Measurements from ENCODE around the gene SPAG16.
A peak's percentile ranks its signal among the peaks of the same experiment; 100 is the strongest.

Gene SPAG16

DNA sequence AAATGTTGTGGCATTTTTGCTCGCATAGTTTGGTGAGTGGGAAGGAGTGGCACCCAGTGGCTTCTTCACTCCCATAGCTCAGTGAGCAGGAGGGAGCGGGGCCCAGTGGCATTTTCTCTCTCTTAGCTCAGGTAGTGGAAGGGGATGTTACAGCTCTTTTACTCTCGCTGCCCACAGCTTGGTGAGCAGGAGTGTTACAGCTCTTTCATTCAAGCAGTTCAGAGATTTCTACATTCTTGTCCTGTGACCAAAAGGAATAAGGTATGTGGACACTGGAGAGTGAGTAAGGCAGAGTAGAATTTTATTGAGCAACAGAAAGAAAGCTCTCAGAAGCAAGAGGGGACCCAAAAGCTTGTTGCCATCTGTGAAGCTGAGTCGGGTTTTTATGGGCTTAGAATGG is 192.4 kb downstream of the SPAG16 start:
- no peak for DNase-seq
- in situ Hi-C loops (cut with HindIII; ENCODE audit: low pct_ligation_motif_present, low pct_unique_long_range_greater_than_20kb, low sequenced_read_pairs), result no loop called here

DNA sequence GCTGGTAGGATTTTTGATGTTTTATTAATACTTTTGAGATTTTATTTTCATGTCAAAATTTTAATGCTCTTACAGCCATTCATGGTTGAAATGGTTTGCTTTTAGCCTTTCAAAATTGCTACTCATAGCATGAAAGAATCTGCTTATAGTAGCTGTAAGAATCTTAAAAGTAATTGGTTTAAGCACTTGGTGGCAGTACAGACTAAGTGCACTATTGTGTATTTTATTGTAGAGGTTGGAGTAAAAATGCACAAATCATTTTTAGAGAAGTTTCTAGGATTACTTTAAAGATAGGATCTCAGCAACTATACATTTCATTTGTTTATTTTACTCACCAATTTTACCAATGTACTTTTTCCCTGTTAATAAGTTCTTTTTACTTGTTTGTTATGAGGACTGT is 205.8 kb downstream of the SPAG16 start:
- in situ Hi-C loops (cut with HindIII; ENCODE audit: low pct_ligation_motif_present, low pct_unique_long_range_greater_than_20kb, low sequenced_read_pairs), result no loop called here

DNA sequence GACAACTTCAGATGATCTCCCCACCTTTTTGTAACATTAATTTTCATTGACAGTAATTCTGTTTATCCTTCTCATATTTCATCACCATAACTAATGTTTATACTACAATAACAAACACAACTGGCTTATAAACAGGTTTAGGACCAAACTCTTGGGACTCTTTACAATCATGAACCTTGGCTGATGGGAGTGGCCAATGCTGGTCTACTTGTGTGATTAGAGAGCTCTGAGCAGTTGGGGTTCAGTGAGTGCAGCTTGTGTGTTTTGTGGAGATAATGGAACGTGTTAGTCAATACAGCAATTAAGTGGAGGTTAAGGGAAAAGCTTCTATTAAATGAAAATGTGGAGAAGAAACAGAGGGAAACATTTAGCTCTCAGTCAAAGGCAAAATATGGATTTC is 207.1 kb downstream of the SPAG16 start:
- in situ Hi-C loops (cut with HindIII; ENCODE audit: low pct_ligation_motif_present, low pct_unique_long_range_greater_than_20kb, low sequenced_read_pairs), result no loop called here
- DNase-seq, result no peak

More for the DNA sequence above, 205.8 kb downstream of the SPAG16 start:
- DNase-seq, result peak; percentile 11

DNA sequence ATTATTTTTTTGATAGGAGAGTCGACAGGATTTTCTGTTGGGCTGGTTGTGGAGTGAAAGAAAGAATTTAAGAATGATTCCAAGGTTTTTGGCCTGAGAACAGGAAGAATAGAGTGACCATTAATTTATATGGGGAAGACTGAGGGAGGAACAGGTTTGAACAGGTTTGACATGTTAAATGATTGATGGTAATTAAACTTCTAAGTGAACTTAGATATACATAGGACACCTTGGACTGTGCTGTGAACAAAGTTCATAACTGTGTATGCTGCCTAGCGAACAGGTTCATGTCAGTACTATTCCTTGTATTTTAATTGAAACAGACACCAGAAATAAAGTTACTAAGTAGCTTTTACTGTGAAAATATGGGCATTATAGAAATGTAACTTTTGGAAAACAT is 212.0 kb downstream of the SPAG16 start:
- no peak for DNase-seq
- in situ Hi-C loops (cut with HindIII; ENCODE audit: low pct_ligation_motif_present, low pct_unique_long_range_greater_than_20kb, low sequenced_read_pairs), result no loop called here

DNA sequence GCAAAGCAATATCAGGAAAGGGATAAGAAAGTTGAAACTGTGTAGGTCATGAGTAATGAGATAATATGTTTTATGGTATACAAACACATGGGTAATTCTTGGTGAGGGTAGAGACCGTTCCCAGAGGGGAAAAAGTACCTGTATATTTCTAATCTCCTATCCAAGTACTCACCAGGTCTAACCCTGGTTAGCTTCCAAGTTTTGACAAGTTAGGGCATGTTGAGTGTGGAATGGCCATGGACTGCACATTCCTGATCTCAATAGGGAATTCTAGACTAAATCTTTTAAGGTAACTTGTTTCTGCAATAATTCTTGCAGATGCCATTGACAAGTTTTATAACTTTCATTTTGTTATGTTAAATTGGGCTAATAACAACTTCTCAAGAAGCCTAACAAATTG is 216.6 kb downstream of the SPAG16 start:
- in situ Hi-C loops (cut with HindIII; ENCODE audit: low pct_ligation_motif_present, low pct_unique_long_range_greater_than_20kb, low sequenced_read_pairs), result no loop called here
- no peak for DNase-seq

DNA sequence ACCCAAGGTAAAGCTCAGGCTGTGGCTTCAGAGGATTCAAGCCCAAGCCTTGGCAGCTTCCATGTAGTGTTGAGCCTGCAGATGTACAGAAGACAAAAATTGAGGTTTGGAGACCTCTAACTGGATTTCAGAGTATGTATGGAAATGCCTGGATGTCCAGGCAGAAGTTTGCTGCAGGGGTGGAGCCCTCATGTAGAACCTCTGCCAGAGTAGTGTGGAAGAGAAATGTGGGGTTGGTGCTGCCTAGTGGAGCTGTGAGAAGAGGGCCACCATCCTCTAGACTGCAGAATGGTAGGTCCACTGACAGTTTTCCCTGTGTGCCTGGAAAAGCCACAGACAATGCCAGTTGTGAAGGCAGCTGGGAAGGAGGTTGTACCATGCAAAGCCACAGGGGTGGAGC is 239.9 kb downstream of the SPAG16 start:
- no peak for DNase-seq
- in situ Hi-C loops (cut with HindIII; ENCODE audit: low pct_ligation_motif_present, low pct_unique_long_range_greater_than_20kb, low sequenced_read_pairs), result no loop called here

DNA sequence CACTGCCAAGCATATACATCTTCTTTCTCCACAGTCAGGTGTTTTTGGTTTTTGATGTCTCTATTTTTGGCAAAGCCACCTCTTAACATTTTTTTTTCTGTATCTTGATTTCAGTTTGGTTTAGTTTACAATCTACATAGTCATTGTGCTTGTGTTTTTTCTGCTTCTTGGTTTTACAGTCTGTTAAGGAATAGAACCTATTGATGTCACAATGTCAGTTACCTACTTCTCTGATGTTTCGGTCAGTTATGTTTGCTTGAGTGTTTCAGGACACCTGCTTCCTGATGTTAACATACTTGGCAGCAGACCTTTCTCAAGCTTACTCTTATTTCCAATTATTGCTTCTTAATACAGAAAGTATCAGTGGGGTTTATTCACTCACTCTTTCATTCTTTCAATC is 253.3 kb downstream of the SPAG16 start:
- in situ Hi-C loops (cut with HindIII; ENCODE audit: low pct_ligation_motif_present, low pct_unique_long_range_greater_than_20kb, low sequenced_read_pairs), result no loop called here

DNA sequence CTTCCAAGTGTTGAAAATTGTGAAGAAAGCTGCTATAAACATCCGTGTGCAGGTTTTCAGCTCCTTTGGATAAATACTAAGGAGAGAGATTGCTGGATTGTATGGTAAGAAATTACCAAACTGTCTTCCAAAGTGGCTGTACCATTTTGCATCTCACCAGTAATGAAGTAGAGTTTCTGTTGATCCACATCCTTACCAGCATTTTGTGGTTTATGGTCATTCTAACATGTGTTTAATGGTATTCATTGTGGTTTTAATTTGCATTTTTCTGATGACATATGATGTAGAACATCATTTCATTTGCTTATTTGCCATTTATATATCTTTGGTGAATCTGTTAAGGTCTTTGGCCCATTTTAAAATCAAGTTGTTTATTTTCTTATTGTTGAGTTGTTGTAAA is 260.7 kb downstream of the SPAG16 start:
- no peak for DNase-seq
- in situ Hi-C loops (cut with HindIII; ENCODE audit: low pct_ligation_motif_present, low pct_unique_long_range_greater_than_20kb, low sequenced_read_pairs), result no loop called here

More for the DNA sequence above, 253.3 kb downstream of the SPAG16 start:
- no peak for DNase-seq

DNA sequence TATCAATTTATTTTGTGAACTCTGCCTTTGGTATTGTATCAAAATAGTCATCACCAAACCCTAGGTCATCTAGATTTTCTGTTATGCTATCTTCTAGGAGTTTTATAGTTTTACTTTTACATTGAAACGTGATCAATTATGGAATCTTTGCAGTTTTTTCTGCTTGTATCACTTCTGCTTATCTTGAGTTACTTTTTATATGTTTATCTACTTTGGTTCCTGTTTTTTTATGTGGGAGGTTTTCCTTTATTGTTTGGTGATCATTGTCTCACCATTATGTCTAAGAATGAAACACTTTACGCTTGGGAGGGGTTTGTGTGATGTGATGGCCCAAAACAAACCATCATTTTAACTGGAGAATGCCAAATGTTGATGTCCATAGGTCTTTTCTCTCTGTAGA is 261.2 kb downstream of the SPAG16 start:
- in situ Hi-C loops (cut with HindIII; ENCODE audit: low pct_ligation_motif_present, low pct_unique_long_range_greater_than_20kb, low sequenced_read_pairs), result no loop called here
- DNase-seq, result no peak

DNA sequence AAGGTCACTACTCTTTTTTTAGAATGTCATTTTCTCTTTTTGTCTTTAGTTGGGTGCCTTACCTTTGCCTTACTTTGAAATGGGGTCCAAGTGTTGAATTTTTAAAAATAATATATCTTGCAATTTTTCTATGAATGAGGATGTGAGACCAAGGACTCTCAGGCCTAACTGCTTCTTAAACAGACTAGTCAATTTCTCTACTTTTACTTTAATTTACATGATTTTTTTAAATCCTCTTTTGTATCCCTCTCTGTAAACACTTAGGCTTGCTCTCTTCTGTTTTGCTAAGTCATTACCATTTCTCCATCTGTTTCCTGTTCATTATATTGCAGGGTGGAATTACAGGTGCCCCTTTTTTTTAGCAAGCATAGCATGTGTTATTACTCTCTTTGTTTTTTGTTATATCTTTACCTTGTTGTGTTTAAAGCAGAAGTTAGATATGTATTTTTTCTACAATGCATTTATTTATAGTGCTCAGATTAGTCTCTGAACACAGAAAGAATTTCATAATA is 261.8 kb downstream of the SPAG16 start:
- DNase-seq, result no peak
- in situ Hi-C loops (cut with HindIII; ENCODE audit: low pct_ligation_motif_present, low pct_unique_long_range_greater_than_20kb, low sequenced_read_pairs), result no loop called here

DNA sequence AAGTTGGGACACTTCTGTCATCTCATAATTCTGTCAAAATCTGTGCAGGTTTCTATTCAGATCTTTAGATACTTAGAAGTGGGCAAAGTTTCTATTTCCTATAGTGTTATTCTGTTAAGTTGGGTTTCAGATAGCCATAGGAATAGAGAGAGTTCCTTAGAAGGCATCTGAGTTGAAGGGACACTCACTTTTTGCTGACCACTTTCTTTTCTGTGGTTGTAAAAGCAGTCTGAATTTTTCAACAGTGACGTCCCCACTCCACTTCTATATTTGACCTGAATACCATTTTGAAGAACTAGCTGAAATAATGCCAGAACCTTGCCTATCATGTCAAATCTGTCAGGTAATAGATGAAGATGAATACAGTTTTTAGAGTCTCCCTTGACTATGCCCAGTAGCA is 267.3 kb downstream of the SPAG16 start:
- in situ Hi-C loops (cut with HindIII; ENCODE audit: low pct_ligation_motif_present, low pct_unique_long_range_greater_than_20kb, low sequenced_read_pairs), result no loop called here
- DNase-seq, result no peak

DNA sequence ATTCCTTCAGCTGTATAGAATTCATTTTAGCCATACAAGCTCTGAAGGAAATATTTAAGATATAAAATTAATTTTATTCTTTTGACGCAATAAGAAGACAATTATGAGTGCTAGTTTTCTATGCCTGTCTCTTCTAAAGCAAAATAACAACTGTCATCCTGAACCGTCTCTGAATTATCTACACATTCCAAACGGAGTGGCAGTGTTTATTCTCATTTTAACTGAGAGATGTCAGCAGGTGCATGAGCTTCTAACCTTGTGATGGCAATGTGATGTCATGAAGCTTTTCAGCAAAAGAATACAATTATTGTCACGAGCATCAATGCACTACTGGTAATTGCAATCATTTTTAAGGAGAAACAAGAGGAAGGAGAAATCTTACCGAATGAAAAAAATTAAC is 274.8 kb downstream of the SPAG16 start:
- in situ Hi-C loops (cut with HindIII; ENCODE audit: low pct_ligation_motif_present, low pct_unique_long_range_greater_than_20kb, low sequenced_read_pairs), result no loop called here
- DNase-seq, result no peak

DNA sequence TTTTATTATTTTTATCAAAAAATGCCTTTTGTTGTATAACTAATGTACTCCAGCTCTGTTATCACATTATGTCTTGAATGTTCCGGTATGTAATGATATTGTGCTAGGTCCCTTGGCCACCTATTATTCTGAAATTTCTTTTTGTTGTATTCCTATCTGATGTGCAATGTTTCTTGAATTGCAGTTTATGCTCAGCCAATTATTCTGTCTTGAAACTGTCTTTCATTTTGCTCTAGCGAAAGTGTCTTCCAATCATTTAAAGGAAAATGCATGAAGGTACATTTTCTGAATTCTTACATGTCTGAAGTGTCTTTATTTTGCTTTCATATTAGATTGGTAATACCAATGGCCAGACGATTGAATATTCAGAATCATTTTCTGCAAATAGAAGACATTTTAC is 277.5 kb downstream of the SPAG16 start:
- DNase-seq, result no peak
- in situ Hi-C loops (cut with HindIII; ENCODE audit: low pct_ligation_motif_present, low pct_unique_long_range_greater_than_20kb, low sequenced_read_pairs), result no loop called here

DNA sequence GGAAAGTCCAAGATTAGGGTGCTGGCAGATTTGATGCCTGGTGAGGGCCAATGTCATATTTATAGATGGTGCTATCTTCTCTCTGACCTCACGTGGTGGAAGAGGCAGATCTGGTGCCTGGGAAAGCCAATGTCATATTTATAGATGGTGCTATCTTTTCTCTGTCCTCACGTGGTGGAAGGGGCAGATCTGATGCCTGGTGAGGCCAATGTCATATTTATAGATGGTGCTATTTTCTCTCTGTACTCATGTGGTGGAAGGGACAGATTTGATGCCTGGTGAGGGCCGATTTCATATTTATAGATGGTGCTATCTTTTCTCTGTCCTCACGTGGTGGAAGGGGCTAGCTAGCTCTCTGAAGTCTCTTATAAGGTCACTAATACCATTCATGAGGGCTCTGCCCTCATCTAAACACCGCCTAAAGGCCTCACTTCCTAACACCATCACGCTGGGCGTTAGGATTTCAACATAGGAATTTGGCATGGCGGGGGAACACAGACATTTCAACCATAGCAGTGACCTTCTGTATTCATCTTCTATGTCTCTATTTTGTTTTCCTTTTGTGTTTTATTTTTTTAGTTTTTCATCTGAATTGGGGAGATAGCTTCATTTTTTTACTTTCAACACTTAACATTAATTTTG is 278.4 kb downstream of the SPAG16 start:
- DNase-seq, result no peak

DNA sequence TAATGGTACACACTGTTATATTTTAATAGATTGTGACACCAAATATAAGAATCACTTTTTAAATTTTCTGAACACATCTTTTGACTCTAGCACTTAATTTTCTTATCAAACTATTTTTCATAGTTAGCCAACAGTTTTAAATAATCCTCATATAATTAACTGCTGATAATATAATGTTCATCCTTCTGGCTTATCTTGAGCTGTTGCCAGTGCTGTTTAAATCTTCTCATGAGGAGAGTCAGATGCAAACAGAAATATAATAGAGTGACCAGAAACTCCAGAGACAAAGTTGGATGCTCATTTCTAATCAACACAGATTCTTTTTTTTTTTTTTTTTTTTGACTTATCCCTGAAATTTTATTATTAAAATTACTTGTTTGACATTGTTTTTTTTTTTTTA is 282.6 kb downstream of the SPAG16 start:
- no peak for DNase-seq
- in situ Hi-C loops (cut with HindIII; ENCODE audit: low pct_ligation_motif_present, low pct_unique_long_range_greater_than_20kb, low sequenced_read_pairs), result no loop called here

More for the DNA sequence above, 278.4 kb downstream of the SPAG16 start:
- in situ Hi-C loops (cut with HindIII; ENCODE audit: low pct_ligation_motif_present, low pct_unique_long_range_greater_than_20kb, low sequenced_read_pairs), result no loop called here

DNA sequence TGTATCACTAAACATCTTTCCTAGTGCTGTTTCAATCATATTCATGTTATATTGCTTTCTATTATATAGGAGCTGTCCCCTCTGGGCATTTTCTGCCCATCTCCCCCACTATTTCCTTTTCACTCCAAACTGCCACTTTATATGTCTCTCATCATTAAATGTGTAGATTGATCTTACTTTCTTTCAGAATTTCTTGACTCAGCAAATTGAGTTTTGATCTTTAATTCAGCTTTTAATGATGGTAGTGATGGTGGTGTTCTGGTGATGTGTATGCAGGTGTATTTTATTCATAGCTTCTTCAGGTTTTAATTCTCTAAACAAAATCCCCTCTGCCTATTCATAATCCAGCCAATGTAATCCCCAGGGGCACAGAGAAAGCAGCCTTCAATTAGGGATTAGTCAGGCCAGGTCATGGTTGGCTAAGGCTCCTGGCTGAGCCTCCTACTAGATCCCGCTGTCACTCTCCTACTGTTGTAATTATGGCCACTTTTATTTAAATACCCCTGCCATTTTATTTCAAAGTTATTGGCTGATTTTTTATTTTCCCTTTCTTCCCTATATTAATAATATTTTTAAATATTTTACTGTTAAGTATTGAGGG is 325.4 kb downstream of the SPAG16 start:
- DNase-seq, result no peak
- in situ Hi-C loops (cut with HindIII; ENCODE audit: low pct_ligation_motif_present, low pct_unique_long_range_greater_than_20kb, low sequenced_read_pairs), result no loop called here

DNA sequence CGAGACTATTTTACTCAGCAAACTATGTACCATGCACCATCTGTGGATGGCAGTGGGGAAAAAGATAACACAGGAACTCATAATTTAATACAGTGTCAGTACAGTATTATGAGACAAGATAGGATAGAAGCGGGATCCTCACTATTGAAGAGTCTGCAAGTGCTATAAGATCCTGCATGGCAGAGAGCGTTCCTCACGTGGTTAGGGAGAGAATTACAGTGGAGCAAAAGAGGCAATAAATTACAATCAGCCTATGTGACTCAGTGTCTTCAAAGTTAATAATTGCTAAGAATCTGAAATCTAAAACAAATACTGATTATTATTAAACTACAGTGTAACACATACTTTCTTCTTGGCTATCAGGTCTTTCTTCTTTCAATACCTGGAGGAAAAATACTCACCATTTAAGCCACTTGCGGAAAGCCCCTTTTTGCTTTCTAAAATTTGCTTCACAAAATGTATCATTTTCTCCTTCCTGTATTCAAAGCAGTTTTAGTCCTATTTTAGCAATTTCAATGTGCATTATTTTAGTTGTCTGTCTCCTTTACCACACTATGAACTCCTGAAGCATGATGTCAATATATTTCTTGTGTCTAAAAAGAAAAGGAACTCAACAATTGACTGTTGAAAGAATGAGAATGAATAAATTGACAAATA is 342.9 kb downstream of the SPAG16 start:
- in situ Hi-C loops (cut with HindIII; ENCODE audit: low pct_ligation_motif_present, low pct_unique_long_range_greater_than_20kb, low sequenced_read_pairs), result no loop called here

DNA sequence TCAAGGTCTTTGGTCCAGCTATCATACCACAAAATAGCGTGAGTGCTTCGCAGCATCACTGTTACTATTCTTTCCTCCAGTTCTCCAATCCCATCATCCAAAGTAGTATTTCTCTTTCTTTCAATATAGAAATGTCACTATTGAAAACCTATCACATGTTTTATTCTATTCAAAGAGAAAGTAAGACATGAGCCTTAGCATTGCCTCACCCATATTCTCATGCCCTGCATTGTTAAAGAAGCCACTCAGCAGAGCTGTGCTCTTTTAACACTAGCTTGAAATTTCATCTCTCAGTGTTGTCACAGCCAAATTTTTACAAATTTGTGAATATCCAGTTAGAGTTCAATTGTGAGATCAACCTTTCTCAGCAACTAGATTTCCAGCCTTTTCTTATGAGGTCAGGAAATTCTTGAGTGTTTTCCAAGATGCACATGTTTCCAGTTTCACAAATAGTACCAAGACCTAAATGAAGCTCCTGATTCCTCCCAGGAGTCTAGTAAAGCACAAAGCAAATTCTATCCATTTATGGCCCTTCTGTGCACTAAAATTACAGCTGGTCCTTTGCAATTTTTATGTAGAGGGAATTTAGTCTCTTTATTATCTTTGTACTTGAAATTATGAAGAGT is 343.7 kb downstream of the SPAG16 start:
- in situ Hi-C loops (cut with HindIII; ENCODE audit: low pct_ligation_motif_present, low pct_unique_long_range_greater_than_20kb, low sequenced_read_pairs), result no loop called here
- no peak for DNase-seq

More for the DNA sequence above, 342.9 kb downstream of the SPAG16 start:
- DNase-seq, result peak; percentile 5

DNA sequence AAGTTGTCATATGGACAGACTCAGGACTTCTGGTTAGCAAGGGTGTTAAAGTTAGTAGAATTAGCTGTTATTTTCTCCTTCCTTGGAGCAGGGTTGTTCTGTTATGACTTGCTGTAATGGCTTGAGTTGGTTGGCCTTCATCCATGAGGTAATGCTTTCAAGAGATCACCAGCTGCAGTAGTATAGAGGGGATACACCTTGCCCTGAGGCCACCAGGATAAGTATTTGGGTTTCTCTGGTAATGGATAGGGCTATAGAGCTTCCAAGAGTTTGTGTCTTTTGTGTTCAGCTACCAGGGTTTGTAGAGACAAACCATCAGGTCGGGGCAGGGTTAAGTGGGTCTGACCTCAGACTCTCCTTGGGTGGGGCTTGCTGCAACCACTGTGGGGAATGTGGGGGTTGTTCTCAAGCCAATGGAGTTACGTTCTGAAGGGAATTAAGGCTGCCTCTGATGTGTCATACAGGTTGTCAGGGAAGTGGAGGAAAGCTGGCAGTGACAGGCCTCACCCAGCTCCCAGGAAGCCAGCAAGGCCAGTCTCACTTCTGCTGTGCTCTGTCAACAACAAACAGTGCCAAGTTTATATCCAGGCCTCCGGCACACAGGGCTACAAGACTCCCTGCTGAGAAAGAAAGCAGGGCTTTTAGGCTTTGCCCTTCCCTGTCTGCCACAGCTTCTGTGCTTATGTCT is 356.6 kb downstream of the SPAG16 start:
- in situ Hi-C loops (cut with HindIII; ENCODE audit: low pct_ligation_motif_present, low pct_unique_long_range_greater_than_20kb, low sequenced_read_pairs), result no loop called here
- DNase-seq, result no peak

All from ACHN (cell line).